Aorta (tissue), 5 donors: Measurements from ENCODE around the gene NRTN. TPM values are rescaled to one million over a fixed set of nuclear protein-coding genes. Genes with fewer than 3 reads are reported as not detected.

Experiments used
- ATAC-seq: fragments of 200-7000 bp; cut with Tn5 transposase; one replicate; pipeline ENCODE4 v1.9.1; 2022; ENCODE audit warnings: moderate library complexity; ENCODE audit not compliant: low FRiP score
- DNase-seq, 2 donors: peaks; one replicate each; pipeline ENCODE4 v3.0.0-alpha.2; 2020
- H3K27ac ChIP-seq, 2 donors: one replicate each; pipeline ENCODE4 v1.5.1; 2013; ENCODE audit warnings: low read length in 2 of 2, mild to moderate bottlenecking in 2 of 2, moderate library complexity in 2 of 2, control low read depth in 1 of 2, inconsistent platforms in 1 of 2, low read depth in 1 of 2
- H3K27me3 ChIP-seq, 2 donors: one replicate each; pipeline ENCODE4 v1.6.1; 2013; ENCODE audit warnings: control low read depth in 1 of 2, low read length in 1 of 2, mild to moderate bottlenecking in 1 of 2, moderate library complexity in 1 of 2; ENCODE audit not compliant: insufficient read depth in 2 of 2, control insufficient read depth in 1 of 2
- H3K36me3 ChIP-seq, 2 donors: one replicate each; pipeline ENCODE4 v1.6.1; 2013; ENCODE audit warnings: control low read depth in 1 of 2, low read length in 1 of 2, mild to moderate bottlenecking in 1 of 2; ENCODE audit not compliant: insufficient read depth in 2 of 2, control insufficient read depth in 1 of 2
- H3K4me1 ChIP-seq, 2 donors: one replicate each; pipeline ENCODE4 v1.6.1; 2013; ENCODE audit warnings: low read length in 2 of 2, control low read depth in 1 of 2, mild to moderate bottlenecking in 1 of 2, moderate library complexity in 1 of 2; ENCODE audit not compliant: insufficient read depth in 2 of 2, control insufficient read depth in 1 of 2
- H3K4me3 ChIP-seq, 2 donors: one replicate each; pipeline ENCODE4 v1.5.1; 2013; ENCODE audit warnings: low read length in 2 of 2, control low read depth in 1 of 2, mild to moderate bottlenecking in 1 of 2
- H3K9me3 ChIP-seq: one replicate; pipeline ENCODE4 v1.6.1; 2013; ENCODE audit warnings: mild to moderate bottlenecking, low read length; ENCODE audit not compliant: control insufficient read depth
- WGBS, 2 donors: extraction: QIAGEN DNeasy Blood & Tissue Kit; methylation state at CpG; one replicate each; pipeline ENCODE4 v1.1.7; 2013; 5-methylcytosine and 5-hydroxymethylcytosine counted together
- intact Hi-C, 2 donors: fragments of 100-400 bp; cut with DNase I; formaldehyde crosslinking; loops; one replicate each; pipeline versions ENCODE4 v1.14.2 to v1.15.0; 2022
- polyA plus RNA-seq, 2 donors: library from polyadenylated mRNA; stranded (reverse); fragments of 200-250 nt; gene quantifications; one replicate each; pipeline ENCODE4 v1.2.3, GENCODE V29; 2013
- total RNA-seq, 2 donors: library from RNA; stranded (reverse); fragmentation: NEBNext Ultra II Directional; extraction: Animal tissue kit (Norgen Biotek cat#: 25700); gene quantifications; one replicate each; pipeline ENCODE4 v1.2.1, GENCODE V29; 2021
- donor health status: healthy with polysubstance abuse.
- donor health status: Bipolar disorder and iron deficiency.
- donor health status: DM: no; HTN: no; CAD: no.
- donor health status: DM: no; HTN: no; CAD: no.
- donor health status: DM: yes; HTN: yes; CAD: no.

Gene NRTN
- total and polyA plus RNA-seq, 4 donors, result 1.1 TPM; not detected in 3

DNA sequence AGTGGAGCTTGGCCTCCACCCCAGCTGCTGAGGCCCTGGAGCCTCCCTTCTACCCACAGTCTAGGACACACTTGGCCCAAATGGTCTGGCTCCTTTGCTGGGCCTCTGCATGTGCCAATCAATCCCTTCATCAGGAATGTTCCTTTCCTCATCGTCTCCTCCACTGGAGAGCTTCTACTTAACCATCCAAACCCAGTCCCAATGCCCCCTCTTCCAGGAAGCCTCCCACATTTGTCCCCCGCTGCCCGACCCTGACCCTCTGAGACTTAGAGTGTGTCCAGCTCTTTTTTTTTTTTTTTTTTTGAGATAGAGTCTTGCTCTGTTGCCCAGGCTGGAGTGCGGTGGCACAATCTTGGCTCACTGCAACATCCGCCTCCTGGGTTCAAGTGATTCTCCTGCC, 16.4 kb upstream of the NRTN start:
- no peaks in the 10 kb centered on the region for H3K4me1 ChIP-seq
- H3K9me3 ChIP-seq, result no peaks in the 10 kb centered on the region
- peaks cover 0 to 7% of the 10 kb centered on the region in 2 donors for H3K36me3 ChIP-seq
- H3K27ac ChIP-seq, result no peak overlapping the region
- H3K27me3 ChIP-seq, result no peaks in the 10 kb centered on the region
- intact Hi-C loops, result no loop called here
- no peak for DNase-seq
- ATAC-seq, result no peak
- no peak overlapping the region for H3K4me3 ChIP-seq
- 87 to 98% methylated on average over 5 of the region's 5 CpGs for WGBS, 2 donors

DNA sequence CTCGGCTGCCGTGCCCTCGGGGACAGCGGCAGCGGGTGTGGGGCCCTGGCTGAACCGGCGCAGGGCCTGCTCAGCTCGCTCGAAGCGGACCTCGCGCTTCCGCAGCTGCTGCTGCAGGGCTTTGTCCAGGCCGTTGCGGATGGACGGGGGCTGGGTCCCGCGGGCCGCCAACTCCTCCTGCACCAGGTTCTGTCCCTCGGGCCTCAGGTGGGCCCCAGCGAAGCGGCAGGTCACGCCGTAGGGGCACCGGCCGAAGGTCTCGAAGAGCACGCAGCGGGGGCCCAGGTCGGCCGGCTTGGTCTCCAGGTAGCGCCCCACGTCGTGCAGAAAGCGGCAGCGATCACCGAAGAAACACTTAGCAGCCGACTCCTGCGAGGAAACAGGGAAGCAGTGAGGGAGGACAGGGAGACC, 15.5 kb upstream of the NRTN start:
- intact Hi-C loops, result no loop called here
- WGBS, 2 donors, result 95 to 97% methylated on average over 36 to 39 of the region's 39 CpGs
- H3K36me3 ChIP-seq, result peaks cover 0 to 7% of the 10 kb centered on the region in 2 donors
- H3K27me3 ChIP-seq, result no peaks in the 10 kb centered on the region
- no peaks in the 10 kb centered on the region for H3K9me3 ChIP-seq
- H3K27ac ChIP-seq, result no peak overlapping the region
- no peaks in the 10 kb centered on the region for H3K4me1 ChIP-seq
- no peak for DNase-seq
- no peak overlapping the region for H3K4me3 ChIP-seq
- ATAC-seq, result no peak

- no peak for DNase-seq
- H3K36me3 ChIP-seq, result peaks cover 0 to 7% of the 10 kb centered on the region in 2 donors
Measured at GRCh38 chr19:5789886-5790558, 14.8 kb upstream of the NRTN start.

DNA sequence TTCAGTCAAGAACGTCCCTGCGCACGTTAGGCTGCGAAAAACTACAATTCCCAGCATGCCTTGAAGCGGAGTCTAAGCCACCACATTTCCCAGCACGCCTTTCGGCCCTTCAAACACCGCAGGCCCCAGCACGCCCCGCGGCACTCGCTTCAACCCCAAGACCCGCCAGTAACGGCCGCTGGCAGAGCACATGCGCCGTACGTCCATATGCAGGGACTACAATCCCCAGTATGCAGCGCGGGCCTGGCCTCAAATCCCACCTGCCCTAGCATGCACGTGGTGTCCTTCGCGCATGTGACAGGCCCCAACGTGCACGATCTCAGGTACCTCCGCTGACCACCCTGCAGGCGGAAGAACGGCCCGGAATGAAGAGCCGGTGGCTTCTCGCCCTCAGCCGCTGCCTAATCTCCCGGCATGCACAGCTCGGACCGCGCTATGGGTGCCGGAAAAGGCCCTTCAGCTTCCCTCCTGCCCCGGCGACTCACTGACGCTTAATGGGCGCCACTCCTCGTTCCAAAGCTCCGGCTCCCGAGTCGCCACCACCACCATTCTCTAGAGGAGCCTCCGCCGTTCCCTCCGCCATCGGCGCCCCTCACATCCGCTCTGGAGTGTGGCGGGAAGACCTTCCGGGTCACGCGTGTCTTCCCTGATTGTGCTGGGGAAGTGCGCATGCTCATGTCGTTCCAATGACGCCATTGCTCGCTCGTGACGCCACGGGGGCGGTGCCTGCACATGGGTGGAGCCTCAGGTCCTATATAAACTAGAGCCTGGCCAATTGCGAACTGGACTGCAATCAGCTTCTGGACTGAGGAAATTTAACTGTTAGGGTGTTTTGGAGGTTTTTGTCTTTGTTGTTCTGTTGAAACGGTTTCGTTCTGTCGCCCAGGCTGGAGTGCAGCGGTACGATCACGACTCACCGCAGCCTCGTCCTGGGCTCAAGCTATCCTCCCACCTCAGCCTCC, 14.0 kb upstream of the NRTN start, which contains the start of gene DUS3L:
Gene DUS3L (minus strand): TSS at position 605 of the 962 bp plus-strand sequence. CDS start 22 bp downstream, at position 583.
- Histone ChIP-seq H3K27me3 (peaks cover 0 to 1% of the 10 kb centered on the region in 2 donors), H3K36me3 (peaks cover 0 to 3% of the 10 kb centered on the region in 2 donors), H3K9me3 (no peaks in the 10 kb centered on the region), H3K27ac (peak within 1 kb of the TSS in 1 of 2 donors; percentile 82), H3K4me3 (peak within 1 kb of the TSS; percentile 34 to 65), H3K4me1 (no peaks in the 10 kb centered on the region)
- intact Hi-C loops, result loop anchor here in 1 of 2 donors (10.0 kb wide), 1 partner anchor 166 kb away; the partner anchor contains the start of genes SAFB and SAFB2
- 10 to 11% methylated on average over 70 to 72 of the region's 72 CpGs for WGBS, 2 donors
- ATAC-seq, result peak; percentile 97
- peak; percentile 98 for DNase-seq

More at GRCh38 chr19:5789886-5790558, 14.8 kb upstream of the NRTN start:
- Histone ChIP-seq H3K4me1 (no peaks in the 10 kb centered on the region), H3K9me3 (no peaks in the 10 kb centered on the region), H3K4me3 (no peak overlapping the region), H3K27ac (no peak overlapping the region), H3K27me3 (no peaks in the 10 kb centered on the region)
- no peak for ATAC-seq
- WGBS, 2 donors, result 77% methylated on average over 26 of the region's 26 CpGs
- intact Hi-C loops, result loop anchor here in 1 of 2 donors (10.0 kb wide), 1 partner anchor 165 kb away; the partner anchor contains the start of genes SAFB and SAFB2

DNA sequence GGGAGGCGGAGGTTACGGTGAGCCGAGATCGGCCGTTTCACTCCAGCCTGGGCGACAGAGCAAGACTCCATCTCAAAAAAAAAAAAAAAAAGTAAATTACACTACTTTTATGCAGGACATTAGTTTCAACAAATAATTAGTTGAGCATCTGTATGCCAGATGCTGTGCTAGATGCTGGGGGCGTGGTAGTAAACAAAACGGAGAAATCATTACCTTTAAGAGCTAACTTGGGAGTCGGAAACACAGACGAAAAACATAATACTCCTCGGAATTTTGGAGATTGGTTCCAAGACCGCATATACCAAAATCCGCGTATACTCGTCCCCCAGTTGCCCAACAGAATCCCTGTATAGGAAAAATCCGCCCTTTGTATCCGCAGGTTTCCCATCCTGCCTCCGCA, 12.6 kb upstream of the NRTN start:
- H3K27ac ChIP-seq, result no peak overlapping the region
- H3K36me3 ChIP-seq, result peaks cover 0 to 3% of the 10 kb centered on the region in 2 donors
- 93 to 94% methylated on average over 18 of the region's 18 CpGs for WGBS, 2 donors
- no peak for DNase-seq
- no peaks in the 10 kb centered on the region for H3K9me3 ChIP-seq
- ATAC-seq, result no peak
- no peak overlapping the region for H3K4me3 ChIP-seq
- peaks cover 0 to 1% of the 10 kb centered on the region in 2 donors for H3K27me3 ChIP-seq
- intact Hi-C loops, result loop anchor here in 1 of 2 donors (10.0 kb wide), 1 partner anchor 167 kb away; the partner anchor contains the start of genes SAFB and SAFB2
- H3K4me1 ChIP-seq, result no peaks in the 10 kb centered on the region

GRCh38 chr19:5793188-5793587, 11.7 kb upstream of the NRTN start:
- Histone ChIP-seq H3K36me3 (peaks cover 0 to 3% of the 10 kb centered on the region in 2 donors), H3K4me1 (no peaks in the 10 kb centered on the region), H3K4me3 (no peak overlapping the region), H3K27ac (no peak overlapping the region), H3K27me3 (peaks cover 0 to 1% of the 10 kb centered on the region in 2 donors), H3K9me3 (no peaks in the 10 kb centered on the region)
- DNase-seq (no peak), ATAC-seq (no peak)
- intact Hi-C loops, result loop anchor here in 1 of 2 donors (10.0 kb wide), 1 partner anchor 168 kb away; the partner anchor contains the start of genes SAFB and SAFB2
- 74 to 85% methylated on average over 3 of the region's 3 CpGs for WGBS, 2 donors

DNA sequence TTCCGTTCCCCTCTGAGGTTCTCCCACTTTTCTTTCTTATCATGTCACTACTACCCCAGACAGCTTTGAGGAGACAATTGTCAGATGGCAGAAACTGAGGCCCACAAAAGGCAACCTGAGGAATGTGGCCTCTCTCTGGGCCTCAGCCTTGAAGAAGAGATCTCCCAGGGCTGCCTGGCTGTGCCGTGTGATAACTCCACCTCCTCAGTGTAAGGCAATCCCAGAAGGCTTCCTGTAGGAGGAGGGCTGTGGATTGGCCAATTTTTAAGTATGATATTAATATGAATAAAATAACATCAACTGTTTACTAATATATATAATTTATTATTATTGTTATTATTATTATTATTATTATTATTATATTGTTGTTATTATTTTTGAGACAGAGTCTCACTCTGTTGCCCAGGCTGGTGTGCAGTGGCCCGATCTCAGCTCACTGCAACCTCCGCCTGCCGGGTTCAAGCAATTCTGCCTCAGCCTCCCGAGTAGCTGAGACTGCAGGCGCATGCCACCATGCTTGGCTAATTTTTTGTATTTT, 9.4 kb upstream of the NRTN start:
- intact Hi-C loops, result loop anchor here in 1 of 2 donors (10.0 kb wide), 1 partner anchor 171 kb away; the partner anchor contains the start of genes SAFB and SAFB2
- Histone ChIP-seq H3K27me3 (peaks cover 0 to 1% of the 10 kb centered on the region in 2 donors), H3K4me3 (no peak overlapping the region), H3K4me1 (no peaks in the 10 kb centered on the region), H3K36me3 (no peaks in the 10 kb centered on the region), H3K27ac (no peak overlapping the region), H3K9me3 (no peaks in the 10 kb centered on the region)
- ATAC-seq (no peak), DNase-seq (no peak)
- 90% methylated on average over 7 of the region's 7 CpGs for WGBS, 2 donors

GRCh38 chr19:5798244-5798643, 6.6 kb upstream of the NRTN start:
- intact Hi-C loops, result loop anchor here in 1 of 2 donors (10.0 kb wide), 1 partner anchor 173 kb away; the partner anchor contains the start of genes SAFB and SAFB2
- WGBS, 2 donors, result 88 to 94% methylated on average over 8 of the region's 8 CpGs
- no peak overlapping the region for H3K4me3 ChIP-seq

More at GRCh38 chr19:5798244-5798643, 6.6 kb upstream of the NRTN start:
- Histone ChIP-seq H3K27ac (no peak overlapping the region), H3K9me3 (no peaks in the 10 kb centered on the region), H3K27me3 (peaks cover 0 to 1% of the 10 kb centered on the region in 2 donors), H3K36me3 (no peaks in the 10 kb centered on the region), H3K4me1 (no peaks in the 10 kb centered on the region)
- ATAC-seq (no peak), DNase-seq (no peak)
